AG09309 (cell line): ENCODE measurements around the gene IDI2.
"Not testable (repeated sequence)": the region's sequence is repeated elsewhere in the genome, so short reads cannot be mapped to it uniquely, and the experiment has no call there.

Experiments
- DNase-seq: peaks from one replicate; pipeline ENCODE4 v3.0.0-alpha.2; 2010; ENCODE audit warnings: low read depth
- H3K4me3 ChIP-seq: 2 replicates; pipeline ENCODE4 v1.5.1; 2011; ENCODE audit warnings: mild to moderate bottlenecking, low read depth, low read length, moderate library complexity; ENCODE audit not compliant: control insufficient read depth
- CTCF ChIP-seq: IDR thresholded peaks from 2 replicates; pipeline ENCODE4 v1.5.1; 2011; ENCODE audit warnings: mild to moderate bottlenecking, low read depth, low read length, inconsistent platforms; ENCODE audit not compliant: insufficient read depth, control insufficient read depth; ENCODE audit errors: missing control alignments

IDI2 gene

GRCh38 chr10:1011696-1012095 is 14.0 kb downstream of the IDI2 start:
- TF ChIP-seq CTCF: no peak
- no peak for DNase-seq
- H3K4me3 ChIP-seq: no peak overlapping the region

DNA sequence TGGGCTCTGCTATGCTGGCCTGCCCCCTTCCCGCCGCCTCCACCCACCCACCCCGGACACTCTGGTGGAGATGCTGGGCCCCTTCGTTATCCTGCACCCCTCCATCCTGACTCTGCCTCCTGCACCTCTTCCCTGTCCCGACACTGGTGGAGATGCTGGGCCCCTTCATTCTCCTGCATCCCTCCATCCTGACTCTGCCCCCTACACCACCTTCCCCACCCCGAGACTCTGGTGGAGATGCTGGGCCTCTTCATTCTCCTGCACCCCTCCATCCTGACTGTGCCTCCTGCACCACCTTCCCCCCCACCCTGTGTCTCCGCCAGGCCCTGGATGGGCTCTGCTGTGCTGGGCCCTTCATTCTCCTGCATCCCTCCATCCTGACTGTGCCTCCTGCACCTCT is 15.0 kb downstream of the IDI2 start:
- no peak for TF ChIP-seq CTCF
- DNase-seq: no peak
- no peak overlapping the region for H3K4me3 ChIP-seq

DNA sequence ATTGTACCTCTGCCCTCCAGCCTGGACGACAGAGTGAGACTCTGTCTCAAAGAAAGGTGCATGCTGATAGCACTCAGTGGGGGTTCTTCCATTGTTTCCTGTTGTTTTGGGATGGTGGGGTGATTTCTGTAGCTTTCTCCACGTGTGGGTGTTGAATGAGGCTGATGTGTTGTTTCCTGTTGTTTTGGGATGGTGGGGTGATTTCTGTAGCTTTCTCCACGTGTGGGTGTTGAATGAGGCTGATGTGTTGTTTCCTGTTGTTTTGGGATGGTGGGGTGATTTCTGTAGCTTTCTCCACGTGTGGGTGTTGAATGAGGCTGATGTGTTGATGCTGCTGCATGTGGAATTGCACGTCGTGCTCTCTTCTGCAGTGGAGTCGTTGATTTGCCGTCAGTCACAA is 15.7 kb downstream of the IDI2 start:
- not testable (repeated sequence) for DNase-seq, H3K4me3 ChIP-seq

DNA sequence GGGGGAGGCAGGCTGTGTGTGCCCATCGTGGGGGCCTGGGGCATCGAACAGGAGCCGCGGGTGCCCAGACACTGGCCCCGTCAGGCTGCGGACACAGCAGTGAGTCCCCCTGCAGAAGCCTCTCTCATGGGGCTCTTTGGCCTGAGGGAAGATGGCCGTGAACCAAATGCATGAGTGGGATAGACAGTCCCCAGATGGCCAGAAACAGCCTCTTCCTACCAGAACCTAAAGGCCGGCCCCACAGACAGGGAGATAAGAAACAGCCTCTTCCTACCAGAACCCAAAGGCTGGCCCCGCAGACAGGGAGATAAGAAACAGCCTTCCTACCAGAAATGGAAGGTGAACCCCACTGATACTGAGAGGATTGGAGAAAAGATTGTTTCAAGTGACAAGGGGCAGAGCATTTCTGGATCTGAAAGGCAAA is 16.6 kb downstream of the IDI2 start:
- no peak overlapping the region for H3K4me3 ChIP-seq
- TF ChIP-seq CTCF: no peak
- no peak for DNase-seq

DNA sequence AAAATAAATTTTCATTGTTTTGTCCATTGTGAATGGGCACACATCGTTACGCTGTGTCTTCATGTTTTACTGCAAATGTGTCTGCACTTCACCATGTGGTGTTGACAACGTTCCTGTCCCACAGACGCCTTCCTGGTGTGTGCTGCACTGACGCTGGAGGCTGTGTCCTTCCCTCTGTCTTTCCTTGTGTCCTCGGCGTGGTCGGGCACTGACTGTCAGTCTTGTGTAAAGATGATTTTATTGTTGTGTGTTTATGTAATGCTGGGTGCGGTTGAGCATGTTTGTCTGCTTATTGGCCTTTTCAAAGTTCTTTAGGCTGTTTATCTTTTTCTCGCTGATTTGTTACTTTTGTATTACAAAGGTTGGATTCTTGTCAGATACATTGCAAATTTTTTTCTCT is 18.1 kb downstream of the IDI2 start:
- no peak overlapping the region for H3K4me3 ChIP-seq
- no peak for TF ChIP-seq CTCF
- no peak for DNase-seq

DNA sequence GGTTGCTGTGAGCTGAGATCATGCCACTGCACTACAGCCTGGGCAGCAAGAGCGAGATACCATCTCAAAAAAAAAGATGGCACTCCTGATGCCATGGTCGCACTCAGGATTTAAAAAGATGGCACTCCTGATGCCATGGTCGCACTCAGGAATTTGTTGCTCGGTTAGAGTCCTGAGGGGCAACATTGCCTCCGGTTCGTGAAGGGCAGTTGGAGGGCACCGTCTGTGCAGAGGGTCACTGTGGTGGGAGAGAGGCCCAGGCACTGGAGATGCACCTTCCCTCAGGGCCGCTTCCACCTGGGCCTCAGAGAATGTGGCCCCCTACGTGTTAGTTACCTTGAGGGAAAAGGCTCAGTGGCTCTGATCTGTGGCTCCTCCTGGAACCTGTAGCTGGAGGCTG is 19.1 kb downstream of the IDI2 start:
- DNase-seq: no peak
- H3K4me3 ChIP-seq: no peak overlapping the region
- no peak for TF ChIP-seq CTCF

DNA sequence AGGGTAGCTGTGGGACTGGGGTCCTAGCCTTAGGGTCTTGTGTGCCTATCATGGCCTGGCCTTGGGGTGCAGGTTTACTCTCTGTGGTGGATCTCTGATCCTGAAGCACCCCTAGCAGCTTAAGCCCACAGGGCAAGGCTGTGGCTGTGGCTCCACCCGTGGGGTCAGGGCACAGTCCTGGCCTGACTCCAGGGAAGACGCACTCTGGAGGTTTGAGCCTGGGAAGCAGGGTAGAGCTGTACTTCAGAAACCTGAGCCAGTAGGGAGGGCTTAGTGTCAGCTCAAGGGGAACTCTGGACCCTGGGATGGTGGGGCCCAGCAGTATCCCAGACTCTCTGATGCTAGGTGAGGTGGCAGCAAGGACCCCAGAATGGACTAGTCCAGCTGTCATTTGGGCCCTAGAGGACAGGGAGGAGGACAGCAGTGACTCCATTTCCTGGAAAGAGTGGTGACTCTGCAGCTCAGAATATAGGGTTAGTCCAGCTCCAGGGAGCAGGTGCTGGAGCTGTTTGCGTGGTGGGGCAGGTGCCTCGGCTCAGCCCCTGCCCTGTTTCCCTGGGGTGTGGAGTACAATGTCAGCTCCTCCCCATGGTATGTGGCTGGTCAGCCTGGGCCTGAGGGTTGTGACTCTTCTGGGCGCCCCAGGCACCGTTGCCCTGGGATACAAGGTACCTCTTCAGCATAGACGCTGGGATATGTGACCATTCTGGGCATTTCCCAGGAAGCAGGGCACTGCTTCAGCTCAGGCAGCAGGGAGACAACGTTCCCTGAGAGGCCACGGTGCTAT is 21.6 kb downstream of the IDI2 start:
- DNase-seq: no peak
- no peak overlapping the region for H3K4me3 ChIP-seq
- TF ChIP-seq CTCF: no peak
